ENCODE results near the gene ARL11.
A peak's percentile ranks its signal among the peaks of the same experiment; 100 is the strongest.

The ARL11 gene

DNA sequence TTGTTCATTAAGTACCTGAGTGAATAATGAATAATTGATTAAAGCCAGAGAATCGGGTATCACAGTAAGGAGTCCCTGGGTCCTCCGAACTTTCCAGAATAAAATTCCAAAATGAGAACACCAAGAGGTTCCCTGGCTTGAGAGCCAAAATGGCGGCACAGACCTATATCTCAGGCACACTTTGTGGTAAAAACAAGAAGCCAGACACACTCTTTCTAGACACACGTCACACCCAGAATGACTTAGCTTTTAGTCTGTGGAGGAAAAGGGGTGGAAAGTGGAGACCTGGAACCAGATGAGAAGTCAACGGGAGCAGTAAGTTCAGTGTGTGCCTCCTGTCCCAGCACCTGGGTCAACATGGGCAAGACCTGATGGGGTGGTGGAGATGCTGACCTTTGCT is 8.4 kb downstream of the ARL11 start:
- no peak for TF ChIP-seq CTCF (IDR thresholded peaks at IDR 0.05; ENCODE audit: poor library complexity, severe bottlenecking)
- DNase-seq (ENCODE audit: low spot score) (no peak), ATAC-seq (ENCODE audit: low read depth) (no peak)
- Histone ChIP-seq H3K4me3 (ENCODE audit: severe bottlenecking) (no peak overlapping the region), H3K27ac (ENCODE audit: poor library complexity, severe bottlenecking) (no peak overlapping the region), H3K9me3 (ENCODE audit: severe bottlenecking) (no peaks in the 10 kb centered on the region), H3K36me3 (ENCODE audit: low read depth) (no peaks in the 10 kb centered on the region), H3K4me1 (ENCODE audit: insufficient read depth, poor library complexity, severe bottlenecking) (peaks cover under 1% of the 10 kb centered on the region), H3K27me3 (ENCODE audit: insufficient read depth, poor library complexity, severe bottlenecking) (no peaks in the 10 kb centered on the region)

DNA sequence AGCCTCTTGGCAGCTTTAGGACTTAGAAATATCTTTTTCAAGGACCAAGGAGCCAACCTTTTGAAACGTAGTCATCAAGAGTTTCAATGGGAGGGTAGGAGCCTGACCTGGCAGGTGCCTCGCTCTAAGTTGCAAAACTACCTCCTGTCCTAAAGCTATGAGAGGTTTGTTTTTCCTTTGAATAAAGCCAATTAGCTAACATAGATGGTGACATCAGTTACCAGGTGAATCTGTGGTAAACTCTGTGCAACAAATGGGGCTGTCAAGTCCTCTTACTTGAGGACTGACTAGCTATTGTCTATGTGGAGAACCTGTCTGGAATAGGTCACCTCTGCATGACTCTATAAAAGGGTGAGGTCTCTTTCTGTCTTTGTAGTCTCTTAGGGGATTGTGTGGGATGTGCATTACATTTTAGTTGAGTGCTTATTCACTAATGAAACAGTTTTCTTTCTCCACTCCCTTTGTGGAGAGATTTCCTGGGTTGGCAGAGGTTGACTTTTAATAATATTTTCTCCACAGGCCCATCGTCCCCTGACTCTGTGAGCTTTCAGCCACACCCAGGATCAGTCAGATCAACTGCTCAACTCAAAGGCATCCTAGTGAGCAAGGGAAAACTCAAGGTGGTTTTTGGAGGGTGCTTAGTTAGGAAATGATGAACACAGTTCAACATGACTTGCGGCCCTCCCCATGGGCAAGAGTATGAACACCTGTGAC is 9.9 kb downstream of the ARL11 start:
- no peaks in the 10 kb centered on the region for H3K27me3 ChIP-seq (ENCODE audit: insufficient read depth, poor library complexity, severe bottlenecking)
- no peak for ATAC-seq (ENCODE audit: low read depth)
- no peak overlapping the region for H3K27ac ChIP-seq (ENCODE audit: poor library complexity, severe bottlenecking)
- peaks cover 5% of the 10 kb centered on the region for H3K4me1 ChIP-seq (ENCODE audit: insufficient read depth, poor library complexity, severe bottlenecking)
- TF ChIP-seq CTCF (IDR thresholded peaks at IDR 0.05; ENCODE audit: poor library complexity, severe bottlenecking), result no peak
- H3K9me3 ChIP-seq (ENCODE audit: severe bottlenecking), result no peaks in the 10 kb centered on the region
- no peak for DNase-seq (ENCODE audit: low spot score)
- no peak overlapping the region for H3K4me3 ChIP-seq (ENCODE audit: severe bottlenecking)
- no peaks in the 10 kb centered on the region for H3K36me3 ChIP-seq (ENCODE audit: low read depth)

GRCh38 chr13:49638744-49639072 is 10.4 kb downstream of the ARL11 start:
- no peak overlapping the region for H3K27ac ChIP-seq (ENCODE audit: poor library complexity, severe bottlenecking)
- H3K36me3 ChIP-seq (ENCODE audit: low read depth), result no peaks in the 10 kb centered on the region
- TF ChIP-seq CTCF (IDR thresholded peaks at IDR 0.05; ENCODE audit: poor library complexity, severe bottlenecking), result no peak
- no peaks in the 10 kb centered on the region for H3K27me3 ChIP-seq (ENCODE audit: insufficient read depth, poor library complexity, severe bottlenecking)
- DNase-seq (ENCODE audit: low spot score), result no peak
- no peak for ATAC-seq (ENCODE audit: low read depth)
- peaks cover 5% of the 10 kb centered on the region for H3K4me1 ChIP-seq (ENCODE audit: insufficient read depth, poor library complexity, severe bottlenecking)
- no peak overlapping the region for H3K4me3 ChIP-seq (ENCODE audit: severe bottlenecking)
- H3K9me3 ChIP-seq (ENCODE audit: severe bottlenecking), result no peaks in the 10 kb centered on the region

- Histone ChIP-seq H3K27ac (ENCODE audit: poor library complexity, severe bottlenecking) (no peak overlapping the region), H3K9me3 (ENCODE audit: severe bottlenecking) (no peaks in the 10 kb centered on the region), H3K27me3 (ENCODE audit: insufficient read depth, poor library complexity, severe bottlenecking) (no peaks in the 10 kb centered on the region), H3K36me3 (ENCODE audit: low read depth) (no peaks in the 10 kb centered on the region), H3K4me3 (ENCODE audit: severe bottlenecking) (no peak overlapping the region), H3K4me1 (ENCODE audit: insufficient read depth, poor library complexity, severe bottlenecking) (peaks cover 5% of the 10 kb centered on the region)
- peak; percentile 74 for ATAC-seq (ENCODE audit: low read depth)
- DNase-seq (ENCODE audit: low spot score), result no peak
- no peak for TF ChIP-seq CTCF (IDR thresholded peaks at IDR 0.05; ENCODE audit: poor library complexity, severe bottlenecking)
Measured at GRCh38 chr13:49641801-49642291, 13.5 kb downstream of the ARL11 start.

GRCh38 chr13:49643035-49643646 is 14.8 kb downstream of the ARL11 start:
- TF ChIP-seq CTCF (IDR thresholded peaks at IDR 0.05; ENCODE audit: poor library complexity, severe bottlenecking), result no peak
- ATAC-seq (ENCODE audit: low read depth), result no peak
- Histone ChIP-seq H3K27ac (ENCODE audit: poor library complexity, severe bottlenecking) (no peak overlapping the region), H3K9me3 (ENCODE audit: severe bottlenecking) (no peaks in the 10 kb centered on the region), H3K4me3 (ENCODE audit: severe bottlenecking) (no peak overlapping the region), H3K27me3 (ENCODE audit: insufficient read depth, poor library complexity, severe bottlenecking) (no peaks in the 10 kb centered on the region), H3K4me1 (ENCODE audit: insufficient read depth, poor library complexity, severe bottlenecking) (peaks cover 5% of the 10 kb centered on the region), H3K36me3 (ENCODE audit: low read depth) (no peaks in the 10 kb centered on the region)
- DNase-seq (ENCODE audit: low spot score), result no peak
